Fibroblast of lung (primary cell): ENCODE data around the gene SLC1A7.

Source experiments
- EZH2 ChIP-seq: IDR thresholded peaks from 2 replicates; pipeline ENCODE4 v1.5.1; 2012; ENCODE audit warnings: low read length, control low read depth, mild to moderate bottlenecking; ENCODE audit errors: missing control alignments
- TF ChIP-seq, protein P1 (sequence below), 2 donors: IDR thresholded peaks in 1 of 2; conservative IDR thresholded peaks in 1 of 2; 1 replicate in 1 of 2; 2 replicates in 1 of 2; pipeline ENCODE4 v1.5.1; 2011 to 2012; ENCODE audit warnings: low read length in 2 of 2, control low read depth in 1 of 2, inconsistent platforms in 1 of 2, low read depth in 1 of 2, mild to moderate bottlenecking in 1 of 2

DNA sequence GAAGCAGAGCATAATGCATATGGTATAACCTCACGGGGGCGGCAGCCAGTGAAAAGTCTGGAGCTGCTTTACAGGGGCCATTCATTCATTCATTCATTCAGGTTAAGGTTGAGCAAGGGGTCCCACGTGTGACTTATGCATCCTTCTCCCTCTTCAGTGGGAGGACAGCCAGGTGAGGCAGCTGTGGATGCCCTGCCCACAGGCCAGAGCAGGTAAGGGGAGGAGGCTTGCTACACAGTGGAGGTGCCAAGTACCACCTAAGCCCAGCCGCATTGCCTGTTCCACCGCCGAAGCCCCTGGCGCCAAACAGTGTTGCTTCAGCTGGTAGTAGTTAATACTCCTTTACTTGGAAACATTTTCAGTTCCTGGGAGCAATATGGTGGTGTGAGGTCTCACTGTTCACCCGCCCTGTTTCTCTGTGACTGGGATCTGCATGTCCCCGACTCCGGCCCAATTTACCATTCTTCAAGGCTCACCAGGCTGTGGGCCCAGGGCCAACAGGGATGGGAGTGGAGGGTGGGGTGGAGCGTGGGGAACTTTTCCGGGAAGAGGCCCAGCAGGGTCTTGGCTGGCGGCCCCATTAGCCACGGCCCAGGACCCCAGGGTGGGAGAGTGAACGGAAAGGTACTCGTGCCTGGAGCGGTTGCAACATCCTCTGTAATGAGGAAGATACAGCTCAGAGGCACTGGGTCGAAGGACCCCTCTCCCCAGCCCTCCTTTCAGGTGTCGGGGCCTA, 81.1 kb downstream of the SLC1A7 start:
- no peak for TF ChIP-seq EZH2
- TF ChIP-seq, protein P1, sequence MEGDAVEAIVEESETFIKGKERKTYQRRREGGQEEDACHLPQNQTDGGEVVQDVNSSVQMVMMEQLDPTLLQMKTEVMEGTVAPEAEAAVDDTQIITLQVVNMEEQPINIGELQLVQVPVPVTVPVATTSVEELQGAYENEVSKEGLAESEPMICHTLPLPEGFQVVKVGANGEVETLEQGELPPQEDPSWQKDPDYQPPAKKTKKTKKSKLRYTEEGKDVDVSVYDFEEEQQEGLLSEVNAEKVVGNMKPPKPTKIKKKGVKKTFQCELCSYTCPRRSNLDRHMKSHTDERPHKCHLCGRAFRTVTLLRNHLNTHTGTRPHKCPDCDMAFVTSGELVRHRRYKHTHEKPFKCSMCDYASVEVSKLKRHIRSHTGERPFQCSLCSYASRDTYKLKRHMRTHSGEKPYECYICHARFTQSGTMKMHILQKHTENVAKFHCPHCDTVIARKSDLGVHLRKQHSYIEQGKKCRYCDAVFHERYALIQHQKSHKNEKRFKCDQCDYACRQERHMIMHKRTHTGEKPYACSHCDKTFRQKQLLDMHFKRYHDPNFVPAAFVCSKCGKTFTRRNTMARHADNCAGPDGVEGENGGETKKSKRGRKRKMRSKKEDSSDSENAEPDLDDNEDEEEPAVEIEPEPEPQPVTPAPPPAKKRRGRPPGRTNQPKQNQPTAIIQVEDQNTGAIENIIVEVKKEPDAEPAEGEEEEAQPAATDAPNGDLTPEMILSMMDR (conservative IDR thresholded peaks at IDR 0.05 in 1 of 2, IDR thresholded peaks at IDR 0.05 in 1 of 2; ENCODE audit: low read depth in 1 of 2, low read length in 2 of 2), result no peak
